ENCODE data around the gene KRT77.
"Not testable (repeated sequence)": the region's sequence is repeated elsewhere in the genome, so short reads cannot be mapped to it uniquely, and the experiment has no call there.

KRT77 gene

DNA sequence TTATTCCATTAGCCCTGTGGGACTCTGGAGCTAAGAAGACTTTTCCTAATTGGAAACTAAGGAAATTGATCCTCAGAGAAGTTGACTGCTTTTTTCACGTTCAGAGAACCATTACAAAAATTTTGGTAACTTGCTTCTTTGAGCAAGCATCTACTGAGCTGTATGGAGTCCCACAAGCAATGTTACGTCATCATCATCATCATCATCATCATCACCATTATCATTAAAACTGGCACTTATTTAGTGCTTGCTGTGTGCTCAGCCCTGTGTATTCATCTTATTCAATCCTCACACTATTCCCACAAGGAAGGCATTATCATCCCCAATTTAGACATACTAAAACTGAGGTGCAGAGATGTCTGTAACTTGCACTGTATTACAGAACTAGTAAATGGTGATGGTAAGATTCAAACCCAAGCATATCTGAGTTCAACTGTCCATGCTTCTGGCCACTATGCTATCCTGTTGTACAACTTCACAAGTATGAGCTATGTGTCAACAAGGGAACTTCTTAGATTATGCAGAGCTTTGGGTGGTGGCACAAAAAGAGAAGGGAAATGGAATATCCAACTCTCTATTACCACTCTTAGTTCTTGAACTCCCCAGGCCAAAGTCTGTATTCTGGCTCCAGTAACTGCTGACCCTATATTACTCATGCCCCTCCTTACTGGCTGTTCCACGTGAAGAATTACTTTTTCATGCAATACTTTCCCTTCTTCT lies 29.5 kb downstream of the KRT77 start:
- DNase-seq: no peak

DNA sequence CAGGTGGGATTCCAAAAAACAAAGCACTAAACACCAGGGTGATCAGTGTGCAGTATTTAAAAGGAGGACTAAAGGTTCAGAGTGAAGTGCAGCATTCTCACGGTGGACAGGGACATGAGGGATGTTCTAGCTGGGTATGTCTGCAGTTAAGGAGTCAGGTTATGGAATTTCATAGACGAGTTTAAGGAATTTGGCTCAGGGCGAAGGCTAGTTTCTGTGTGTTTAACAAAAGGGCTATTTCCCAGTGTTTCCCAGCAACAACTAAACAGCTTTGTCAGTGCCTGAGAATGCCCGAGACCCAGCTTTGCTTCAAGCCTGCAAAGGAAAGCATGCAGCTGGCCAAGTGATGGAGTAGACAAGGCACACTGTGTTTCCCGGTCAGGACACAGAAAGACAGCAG lies 30.1 kb downstream of the KRT77 start:
- no peak for DNase-seq

- DNase-seq: no peak
Observed at GRCh38 chr12:52672321-52672933, 30.9 kb downstream of the KRT77 start.

- DNase-seq: no peak
Observed at GRCh38 chr12:52670961-52671360, 32.4 kb downstream of the KRT77 start.

DNA sequence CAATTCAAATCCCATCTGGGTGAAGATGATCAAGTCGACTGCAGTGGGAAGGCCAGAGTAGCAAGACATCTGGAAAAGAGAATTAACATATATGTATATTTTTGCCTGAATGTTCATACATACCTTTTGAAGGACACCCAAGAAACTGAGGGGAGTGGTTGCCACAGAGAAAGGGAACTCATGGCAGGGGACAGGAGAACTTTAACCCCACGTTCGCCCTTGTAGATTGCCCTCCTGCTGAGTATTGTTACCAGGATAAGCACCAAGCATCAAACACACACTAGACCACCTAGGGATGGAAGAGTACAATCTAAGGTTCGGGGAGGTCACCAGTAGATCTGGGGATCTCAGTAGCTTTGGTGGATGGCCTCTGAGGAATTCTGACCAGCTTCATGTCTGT lies 32.8 kb downstream of the KRT77 start:
- no peak for DNase-seq

DNA sequence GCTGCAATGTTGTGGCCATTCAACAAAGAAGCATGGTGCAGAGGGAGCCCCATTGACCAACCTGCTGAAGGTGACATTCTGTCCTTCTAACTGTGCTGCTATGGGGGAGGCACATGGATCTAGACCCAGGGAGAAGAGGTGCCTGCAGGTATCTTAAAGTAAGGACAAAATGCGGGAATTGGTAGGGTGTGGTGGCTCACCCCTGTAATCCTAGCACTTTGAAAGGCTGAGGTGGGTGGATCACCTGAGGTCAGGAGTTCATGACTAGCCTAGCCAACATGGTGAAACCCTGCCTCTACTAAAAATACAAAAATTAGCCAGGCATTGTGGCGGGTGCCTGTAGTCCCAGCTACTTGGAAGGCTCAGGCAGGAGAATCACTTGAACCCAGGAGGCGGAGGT lies 33.4 kb downstream of the KRT77 start:
- DNase-seq: not testable (repeated sequence)

DNA sequence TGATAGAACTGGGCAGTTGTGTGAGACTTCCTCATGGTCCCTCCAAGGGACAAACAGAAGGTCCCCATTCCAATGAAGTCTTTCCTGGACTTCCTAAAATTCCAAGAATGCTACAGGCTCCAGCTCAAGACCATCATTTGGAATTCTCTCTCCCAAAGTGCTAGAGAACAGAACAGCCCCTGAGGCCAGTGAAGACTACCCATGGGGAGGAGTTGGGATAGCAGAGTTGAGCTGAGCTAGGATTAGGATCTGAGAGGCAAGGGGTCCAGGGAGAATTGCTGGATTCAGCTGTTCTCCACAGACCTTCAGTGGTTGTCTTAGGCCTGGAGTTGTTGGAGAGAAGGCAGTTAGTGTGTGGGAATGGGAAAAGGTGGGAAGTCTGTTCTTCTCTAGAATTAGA lies 33.9 kb downstream of the KRT77 start:
- no peak for DNase-seq

DNA sequence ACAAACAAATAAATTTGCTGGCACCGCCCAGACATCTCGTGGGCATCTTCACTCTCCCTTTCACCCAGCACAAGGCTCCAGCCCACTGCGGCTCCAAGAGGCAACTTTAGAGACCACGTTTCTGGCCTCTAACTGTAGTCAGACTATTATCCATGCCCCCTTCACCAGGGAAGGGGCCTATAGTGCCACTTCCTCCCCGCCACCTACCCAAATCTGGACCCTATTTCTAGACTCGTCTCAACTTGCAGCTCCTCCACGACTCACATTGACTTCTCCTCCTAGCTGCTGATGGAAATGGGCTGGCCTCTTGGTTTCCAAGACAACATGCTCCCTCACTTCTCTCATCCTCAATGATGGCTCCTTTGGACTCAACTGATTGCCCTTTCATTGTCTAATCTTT lies 35.4 kb downstream of the KRT77 start:
- DNase-seq: no peak

GRCh38 chr12:52667509-52667908 lies 35.8 kb downstream of the KRT77 start:
- no peak for DNase-seq

DNA sequence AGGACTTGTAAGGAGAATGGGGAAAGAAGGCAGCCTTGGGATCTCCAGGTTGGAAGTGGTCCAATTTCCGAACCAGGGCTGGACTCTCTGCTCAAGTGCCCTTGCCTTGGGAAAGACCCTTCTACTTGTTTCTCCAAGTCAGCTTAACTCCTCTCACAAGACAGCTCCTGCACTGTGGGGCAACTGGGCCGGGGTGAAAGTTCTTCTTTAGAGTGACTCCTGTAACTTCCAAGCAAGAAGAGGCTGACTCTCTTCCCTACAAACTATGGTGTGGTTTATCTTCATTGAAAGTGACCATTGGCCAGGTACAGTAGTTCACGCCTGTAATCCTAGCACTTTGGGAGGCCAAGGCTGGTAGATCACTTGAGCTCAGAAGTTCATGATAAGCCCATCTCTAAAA lies 36.9 kb downstream of the KRT77 start:
- DNase-seq: no peak

DNA sequence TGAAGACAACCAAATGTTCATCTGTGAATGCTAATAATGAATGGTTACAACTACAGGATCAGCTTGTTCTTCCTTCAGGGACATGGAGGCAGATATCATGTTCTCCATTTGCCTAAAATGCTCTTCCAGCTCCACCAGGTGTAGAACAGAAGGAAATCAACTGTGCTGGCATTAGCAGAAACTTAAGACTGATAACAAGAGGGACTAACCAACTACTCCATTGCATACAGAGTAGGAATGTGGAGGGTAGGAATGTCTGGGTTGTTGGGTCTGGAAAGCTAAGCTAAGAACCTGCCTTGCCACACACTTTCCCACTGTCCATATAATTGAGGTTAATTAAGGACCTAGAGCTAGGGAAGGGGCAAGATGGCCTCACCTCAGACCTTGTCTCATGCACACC lies 39.9 kb downstream of the KRT77 start:
- DNase-seq: no peak

DNA sequence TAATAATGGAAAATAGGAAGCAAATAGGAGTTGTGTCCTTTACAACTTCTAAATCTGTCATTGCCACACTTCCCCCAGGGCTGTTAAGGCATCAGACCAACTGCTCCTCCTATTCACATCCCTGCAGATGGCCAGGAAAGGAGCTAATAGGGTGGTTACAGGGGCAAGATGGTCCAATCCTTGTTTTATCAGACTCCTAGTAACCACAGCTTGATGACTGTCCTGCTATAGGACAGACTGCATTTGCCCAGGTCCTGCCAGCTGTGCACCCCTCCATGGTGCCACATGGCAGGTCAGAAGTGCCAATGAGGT lies 40.5 kb downstream of the KRT77 start:
- DNase-seq: no peak

DNA sequence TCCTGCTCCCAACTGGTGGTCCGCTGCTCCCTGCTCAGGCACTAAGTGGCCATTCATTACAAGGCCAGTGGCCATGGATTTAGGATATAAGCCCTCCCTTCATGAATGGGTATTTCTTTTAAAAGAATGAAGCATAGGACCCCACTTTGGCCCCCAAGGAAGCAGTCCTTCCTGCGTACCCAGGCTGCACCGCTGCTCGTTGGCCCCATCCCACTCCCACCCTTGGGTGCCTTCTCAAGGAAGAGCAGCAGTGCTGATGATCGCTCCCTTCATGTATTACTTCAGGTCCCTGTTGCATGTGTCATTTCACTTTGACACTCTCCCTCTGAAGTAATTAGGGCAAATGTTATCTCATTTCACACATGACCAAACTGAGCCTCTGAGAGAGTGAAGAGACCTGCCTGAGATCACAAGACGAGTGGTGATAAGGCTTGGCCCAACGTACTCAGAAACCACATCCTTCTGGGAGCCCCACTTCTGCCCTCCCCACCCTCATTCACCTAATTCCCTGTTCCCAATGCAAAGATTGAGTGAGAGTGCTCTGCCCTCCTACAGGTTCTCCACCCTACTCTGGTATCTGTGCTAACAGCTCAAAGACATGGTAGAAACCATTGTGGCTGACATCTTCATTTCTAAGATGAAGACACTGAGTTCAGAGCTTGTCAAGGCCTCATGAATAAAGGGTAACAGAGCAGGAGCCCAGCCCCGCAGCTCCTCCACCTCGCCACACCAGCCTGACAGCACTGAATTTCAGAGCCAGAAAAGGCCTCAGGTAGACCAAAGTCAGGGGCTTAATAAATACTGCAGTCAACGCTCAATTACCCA lies 41.0 kb downstream of the KRT77 start:
- DNase-seq: no peak

DNA sequence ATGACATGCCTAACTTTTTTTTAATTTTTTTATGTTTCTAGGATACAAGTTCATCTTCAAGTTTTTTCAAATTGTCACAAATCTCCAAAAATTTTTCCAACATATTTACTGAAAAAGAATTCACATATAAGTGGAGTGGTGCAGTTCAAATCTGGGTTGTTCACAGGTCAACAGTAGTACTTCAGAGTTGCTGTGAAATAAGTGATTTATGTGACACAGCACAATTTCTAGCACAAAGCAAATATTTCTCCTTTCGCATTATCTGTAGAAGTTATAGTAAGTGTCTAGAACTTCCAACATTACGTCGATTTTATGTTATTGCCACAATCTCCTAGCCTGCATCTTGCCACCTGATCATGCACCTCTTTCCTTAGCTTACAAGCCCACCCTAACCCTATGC lies 41.7 kb downstream of the KRT77 start:
- no peak for DNase-seq

- DNase-seq: no peak
Observed at GRCh38 chr12:52660934-52661499, 42.3 kb downstream of the KRT77 start.

DNA sequence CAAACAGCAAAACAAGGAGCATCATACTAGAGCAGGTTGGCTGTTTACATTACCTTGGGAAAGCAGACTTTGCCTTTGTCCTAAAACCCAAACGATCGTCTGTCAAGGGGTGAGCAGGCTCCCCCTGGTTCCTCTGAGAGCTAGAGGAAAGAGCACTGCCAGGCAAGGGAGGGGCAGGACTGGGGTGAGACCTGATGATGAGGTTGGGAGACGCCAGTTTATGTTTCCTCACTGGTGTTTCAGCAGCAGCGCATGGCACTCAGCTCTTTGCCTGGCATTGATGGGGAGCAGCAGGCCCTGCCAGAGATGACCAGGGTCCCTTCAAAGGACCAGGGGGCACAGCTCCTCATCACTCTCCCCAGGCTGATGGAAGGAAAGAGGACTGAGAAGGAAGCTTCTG lies 43.4 kb downstream of the KRT77 start:
- DNase-seq: no peak

GRCh38 chr12:52659395-52659794 lies 43.9 kb downstream of the KRT77 start:
- no peak for DNase-seq

- DNase-seq: no peak
Observed at GRCh38 chr12:52658196-52658595, 45.1 kb downstream of the KRT77 start.

DNA sequence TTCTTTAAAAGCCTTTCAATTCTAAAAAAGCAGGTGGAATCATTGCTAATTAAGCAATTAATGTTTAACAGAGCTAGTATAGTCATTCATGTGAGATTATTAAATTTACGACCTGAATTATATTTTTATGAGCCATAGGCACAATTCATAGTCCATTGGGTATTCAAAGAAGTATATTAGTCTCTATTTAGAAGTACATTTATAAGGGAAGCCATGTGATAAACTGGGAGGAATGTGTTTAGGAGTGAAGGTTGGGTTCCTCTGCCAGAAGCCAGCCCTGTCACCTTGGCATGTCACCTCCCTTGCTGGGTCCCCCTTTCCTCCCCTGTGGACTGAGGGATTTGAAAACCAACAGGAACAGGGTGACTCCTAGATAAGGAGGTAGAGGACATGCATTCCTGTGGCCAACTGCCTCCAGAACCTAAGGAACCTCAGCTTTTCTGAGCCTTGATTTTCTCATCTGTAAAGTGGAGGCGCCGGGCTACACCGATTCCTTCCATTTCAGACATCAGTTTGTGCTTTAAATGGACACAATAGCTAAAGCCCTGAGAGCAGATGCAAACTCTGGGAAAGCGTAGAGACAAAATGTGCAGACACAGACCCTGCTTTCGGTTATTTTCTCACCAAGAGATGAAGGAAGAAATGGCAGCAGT lies 45.9 kb downstream of the KRT77 start:
- DNase-seq: no peak

DNA sequence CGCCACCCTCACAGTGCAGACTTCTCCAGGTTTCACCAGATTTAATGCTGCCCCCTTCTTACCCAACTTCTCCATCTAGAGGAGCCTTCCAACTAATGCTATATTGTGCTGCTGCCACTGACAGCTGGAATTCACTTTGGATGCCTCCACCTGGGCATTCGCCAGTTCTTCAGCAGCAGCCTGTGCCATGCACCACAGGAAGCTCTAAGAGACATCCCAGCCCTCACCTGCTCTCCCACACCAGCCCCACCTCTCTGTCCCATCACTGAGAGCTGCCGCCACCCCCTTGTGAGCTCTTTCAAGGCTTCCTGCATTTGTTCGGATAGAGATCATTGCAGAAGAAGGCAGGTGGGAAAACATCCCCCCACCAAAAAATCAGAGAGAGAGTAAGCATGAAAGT lies 46.7 kb downstream of the KRT77 start:
- no peak for DNase-seq

GRCh38 chr12:52655720-52656124 lies 47.6 kb downstream of the KRT77 start:
- no peak for DNase-seq

DNA sequence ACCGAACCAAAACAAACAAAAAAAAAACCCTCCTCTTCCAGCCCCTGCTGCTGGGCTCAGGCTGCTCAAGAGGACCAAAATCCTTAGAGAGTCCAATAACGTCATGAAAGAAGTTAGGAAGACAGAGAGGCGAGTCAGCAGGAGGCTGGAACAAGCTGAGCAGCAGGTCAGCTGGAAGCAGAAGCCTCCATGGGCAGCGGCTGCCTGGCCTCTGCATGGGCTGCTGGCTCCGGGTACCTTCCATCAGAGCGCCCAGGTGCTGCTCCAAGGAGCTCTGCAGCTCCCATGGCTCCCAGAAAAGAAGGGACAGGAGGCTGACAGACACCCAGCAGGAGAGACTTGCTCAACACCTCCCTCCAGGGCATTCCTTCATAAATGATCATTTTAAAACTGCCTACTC lies 48.1 kb downstream of the KRT77 start:
- no peak for DNase-seq

DNA sequence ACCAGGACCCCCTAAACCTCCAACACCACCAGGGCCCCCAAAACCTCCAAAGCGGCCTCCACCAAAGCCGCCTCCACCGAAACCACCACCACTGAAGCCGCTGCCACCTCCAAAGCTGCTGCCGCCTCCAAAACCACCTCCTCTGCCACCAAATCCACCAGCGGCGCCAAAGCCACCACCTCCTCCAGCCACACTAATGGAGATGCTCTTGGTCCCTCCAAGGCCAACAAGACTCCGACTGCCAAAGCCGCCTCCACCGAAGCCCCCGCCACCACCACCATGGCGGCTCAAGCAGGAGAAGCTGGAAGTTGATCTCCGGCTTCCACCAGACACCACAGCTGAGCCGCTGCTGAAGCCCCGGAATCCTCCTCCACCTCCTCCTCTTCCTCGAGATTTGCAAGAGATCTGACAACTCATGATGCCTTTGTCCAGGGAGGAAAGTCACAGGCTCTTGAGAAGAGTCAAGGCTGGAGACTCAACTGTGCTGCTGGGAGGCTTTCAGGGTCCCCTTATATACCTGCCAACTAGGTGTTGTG lies 51.5 kb downstream of the KRT77 start, which contains the start of gene KRT2:
TSS of gene KRT2 (minus strand) at position 486 of the 536 bp plus-strand sequence. CDS start at position 417, 69 bp downstream.
- DNase-seq: no peak
